HepG2 (cell line): ENCODE measurements around the gene NCOA6. TPM values are rescaled to one million over a fixed set of nuclear protein-coding genes. Genes with fewer than 3 reads are reported as not detected.

Experiments
- ARID5B ChIP-seq: IDR thresholded peaks from 2 replicates; pipeline ENCODE4 v1.4.0; 2020; ENCODE audit warnings: mild to moderate bottlenecking, missing genetic modification reagents
- ARNT ChIP-seq: fragments of 450-650 bp; IDR thresholded peaks from 2 replicates; pipeline ENCODE4 v1.6.1; 2017
- BRCA1 ChIP-seq: sonication (generic); formaldehyde crosslinking; IDR thresholded peaks from 2 replicates; pipeline ENCODE4 v1.4.0; 2020; ENCODE audit warnings: missing genetic modification reagents
- BRD4 ChIP-seq: sonication (generic); formaldehyde crosslinking; IDR thresholded peaks from 2 replicates; pipeline ENCODE4 v1.4.0; 2020; ENCODE audit warnings: missing genetic modification reagents
- CENPT ChIP-seq: sonication (generic); formaldehyde crosslinking; IDR thresholded peaks from 2 replicates; pipeline ENCODE4 v1.8.0; 2022; ENCODE audit warnings: low read depth, mild to moderate bottlenecking, moderate library complexity, missing genetic modification reagents
- CREBL2 ChIP-seq: sonication (generic); formaldehyde crosslinking; IDR thresholded peaks from 2 replicates; pipeline ENCODE4 v1.8.1; 2023; ENCODE audit warnings: missing genetic modification reagents, mild to moderate bottlenecking, borderline replicate concordance
- DPF2 ChIP-seq: sonication (generic); formaldehyde crosslinking; IDR thresholded peaks from 2 replicates; pipeline ENCODE4 v1.4.0; 2020; ENCODE audit warnings: mild to moderate bottlenecking, low read depth, missing genetic modification reagents, borderline replicate concordance
- HDAC1 ChIP-seq: sonication (generic); formaldehyde crosslinking; IDR thresholded peaks from 2 replicates; pipeline ENCODE4 v1.5.1; 2020; ENCODE audit warnings: mild to moderate bottlenecking, missing genetic modification reagents
- MBD4 ChIP-seq: IDR thresholded peaks from 2 replicates; pipeline ENCODE4 v1.6.1; 2012; ENCODE audit warnings: low read length, inconsistent platforms, borderline replicate concordance
- NFAT5 ChIP-seq: sonication (generic); formaldehyde crosslinking; IDR thresholded peaks from 2 replicates; pipeline ENCODE4 v1.4.0; 2020; ENCODE audit warnings: missing genetic modification reagents
- PAX8 ChIP-seq: sonication (generic); formaldehyde crosslinking; IDR thresholded peaks from 2 replicates; pipeline ENCODE4 v1.8.0; 2022; ENCODE audit warnings: mild to moderate bottlenecking, missing genetic modification reagents, borderline replicate concordance
- SIN3A ChIP-seq: IDR thresholded peaks from 2 replicates; pipeline ENCODE4 v1.6.1; 2011; ENCODE audit warnings: low read depth, mild to moderate bottlenecking, control low read depth, low read length, borderline replicate concordance
- SOX6 ChIP-seq, 2 experiments: fragments of 450-650 bp in 1 of 2; sonication (generic) in 1 of 2; formaldehyde crosslinking in 1 of 2; IDR thresholded peaks; 2 replicates each; pipeline versions ENCODE4 v1.4.0 to v1.6.1; 2017 to 2020; ENCODE audit warnings: antibody characterized with exemption in 1 of 2, mild to moderate bottlenecking in 1 of 2, missing genetic modification reagents in 1 of 2
- TCF12 ChIP-seq, 2 experiments: fragments of 450-650 bp in 1 of 2; sonication (generic) in 1 of 2; formaldehyde crosslinking in 1 of 2; IDR thresholded peaks; 2 replicates each; pipeline versions ENCODE4 v1.6.1 to v1.8.0; 2017 to 2022; ENCODE audit warnings: antibody characterized with exemption in 1 of 2, mild to moderate bottlenecking in 1 of 2, missing genetic modification reagents in 1 of 2, moderate library complexity in 1 of 2
- ZBTB26 ChIP-seq: IDR thresholded peaks from 2 replicates; pipeline ENCODE4 v1.6.1; 2016; ENCODE audit warnings: missing compliant biosample characterization, missing genetic modification reagents, borderline replicate concordance
- ZNF256 ChIP-seq: sonication (generic); formaldehyde crosslinking; conservative IDR thresholded peaks from 2 replicates; pipeline ENCODE4 v1.4.0; 2020; ENCODE audit warnings: missing genetic modification reagents
- ZNF430 ChIP-seq: sonication (generic); formaldehyde crosslinking; IDR thresholded peaks from 2 replicates; pipeline ENCODE4 v1.9.0; 2021; ENCODE audit warnings: mild to moderate bottlenecking, missing genetic modification reagents
- ZNF670 ChIP-seq: sonication (generic); formaldehyde crosslinking; IDR thresholded peaks from 2 replicates; pipeline ENCODE4 v1.8.0; 2022; ENCODE audit warnings: mild to moderate bottlenecking, missing genetic modification reagents, borderline replicate concordance
- ZNF746 ChIP-seq: sonication (generic); formaldehyde crosslinking; IDR thresholded peaks from 2 replicates; pipeline ENCODE4 v1.8.0; 2022; ENCODE audit warnings: mild to moderate bottlenecking, missing genetic modification reagents
- ZNF83 ChIP-seq: sonication (generic); formaldehyde crosslinking; IDR thresholded peaks from 2 replicates; pipeline ENCODE4 v1.4.0; 2020; ENCODE audit warnings: missing genetic modification reagents, mild to moderate bottlenecking, borderline replicate concordance
- polyA plus RNA-seq, 8 experiments: library from polyadenylated mRNA; depleted of rRNA in 3 of 8; stranded (reverse) in 7 of 8; unstranded in 1 of 8; fragments of >200 nt; fragmentation: Illumina TruSeq in 4 of 8; extraction: Trizol in 4 of 8; gene quantifications; 2 replicates each; pipeline versions ENCODE4 v1.2.1 to v1.2.3, GENCODE V29; 2011 to 2016; ENCODE audit warnings: low read depth in 4 of 8, missing spikeins in 1 of 8, mixed read lengths in 1 of 8; ENCODE audit not compliant: insufficient read depth in 1 of 8
- total RNA-seq, 5 experiments: library from RNA; depleted of rRNA; stranded (reverse); fragments of >200 nt; fragmentation: Illumina TruSeq; extraction: Trizol; gene quantifications; 2 replicates each; pipeline ENCODE4 v1.2.3, GENCODE V29; 2016; ENCODE audit warnings: low read depth in 1 of 5

NCOA6 gene
- total and polyA plus RNA-seq, 2 of the 13 experiments (the other 11 are each of a cell fraction or from before 2014, with no cell fraction given) = 11.2 to 29.3 TPM

- TF ChIP-seq ZNF256 (CRISPR knock-in tag) (no peak), ZNF670 (no peak), SIN3A (no peak), PAX8 (CRISPR knock-in tag) (no peak), SOX6 (IDR thresholded peaks at IDR 0.05) (no peak), SOX6 (CRISPR knock-in tag; IDR thresholded peaks at IDR 0.05) (peak; percentile 56), ARNT (no peak), ZBTB26 (CRISPR knock-in tag) (peak; percentile 11; the same call in 1 of the 2 replicates), BRD4 (CRISPR knock-in tag) (peak; percentile 18; the same call in 1 of the 2 replicates), ARID5B (CRISPR knock-in tag) (no peak), CREBL2 (CRISPR knock-in tag) (0 out of 2 replicates have a peak, but pooled peaks have one; percentile 64), ZNF430 (CRISPR knock-in tag) (0 out of 2 replicates have a peak, but pooled peaks have one; percentile 41), TCF12 (IDR thresholded peaks at IDR 0.05) (no peak), TCF12 (CRISPR knock-in tag; IDR thresholded peaks at IDR 0.05) (0 out of 2 replicates have a peak, but pooled peaks have one; percentile 18), BRCA1 (no peak), ZNF83 (CRISPR knock-in tag) (peak; percentile 46; the same call in 1 of the 2 replicates), HDAC1 (CRISPR knock-in tag) (peak; percentile 57), CENPT (no peak), MBD4 (no peak), DPF2 (CRISPR knock-in tag) (no peak), ZNF746 (CRISPR knock-in tag) (no peak), NFAT5 (CRISPR knock-in tag) (0 out of 2 replicates have a peak, but pooled peaks have one; percentile 14)
These were observed 120.4 kb downstream of the NCOA6 start (continued) for GRCh38 chr20:34705008-34705396.
